ENCODE measurements around the gene TBP. TPM values are rescaled to one million over a fixed set of nuclear protein-coding genes. Genes with fewer than 3 reads are reported as not detected.

Gene TBP
- total and polyA plus RNA-seq, 2 of the 13 experiments (the other 11 are each of a cell fraction or from before 2014, with no cell fraction given) = 21.7 to 28.1 TPM

- TF ChIP-seq, protein P1, sequence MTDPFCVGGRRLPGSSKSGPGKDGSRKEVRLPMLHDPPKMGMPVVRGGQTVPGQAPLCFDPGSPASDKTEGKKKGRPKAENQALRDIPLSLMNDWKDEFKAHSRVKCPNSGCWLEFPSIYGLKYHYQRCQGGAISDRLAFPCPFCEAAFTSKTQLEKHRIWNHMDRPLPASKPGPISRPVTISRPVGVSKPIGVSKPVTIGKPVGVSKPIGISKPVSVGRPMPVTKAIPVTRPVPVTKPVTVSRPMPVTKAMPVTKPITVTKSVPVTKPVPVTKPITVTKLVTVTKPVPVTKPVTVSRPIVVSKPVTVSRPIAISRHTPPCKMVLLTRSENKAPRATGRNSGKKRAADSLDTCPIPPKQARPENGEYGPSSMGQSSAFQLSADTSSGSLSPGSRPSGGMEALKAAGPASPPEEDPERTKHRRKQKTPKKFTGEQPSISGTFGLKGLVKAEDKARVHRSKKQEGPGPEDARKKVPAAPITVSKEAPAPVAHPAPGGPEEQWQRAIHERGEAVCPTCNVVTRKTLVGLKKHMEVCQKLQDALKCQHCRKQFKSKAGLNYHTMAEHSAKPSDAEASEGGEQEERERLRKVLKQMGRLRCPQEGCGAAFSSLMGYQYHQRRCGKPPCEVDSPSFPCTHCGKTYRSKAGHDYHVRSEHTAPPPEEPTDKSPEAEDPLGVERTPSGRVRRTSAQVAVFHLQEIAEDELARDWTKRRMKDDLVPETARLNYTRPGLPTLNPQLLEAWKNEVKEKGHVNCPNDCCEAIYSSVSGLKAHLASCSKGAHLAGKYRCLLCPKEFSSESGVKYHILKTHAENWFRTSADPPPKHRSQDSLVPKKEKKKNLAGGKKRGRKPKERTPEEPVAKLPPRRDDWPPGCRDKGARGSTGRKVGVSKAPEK (CRISPR knock-in tag; IDR thresholded peaks at IDR 0.05; ENCODE audit: borderline replicate concordance) = no peak
- TF ChIP-seq ZNF136 (CRISPR knock-in tag; IDR thresholded peaks at IDR 0.05; ENCODE audit: low read depth) (peak; percentile 92; the same call in 1 of the 2 replicates), ZNF879 (CRISPR knock-in tag; IDR thresholded peaks at IDR 0.05) (0 out of 2 replicates have a peak, but pooled peaks have one; percentile 91), ZNF33B (CRISPR knock-in tag; IDR thresholded peaks at IDR 0.05) (no peak), ZNF160 (CRISPR knock-in tag; IDR thresholded peaks at IDR 0.05) (no peak), GATAD2A (CRISPR knock-in tag; IDR thresholded peaks at IDR 0.05) (no peak), ZFAT (CRISPR knock-in tag; conservative IDR thresholded peaks at IDR 0.05) (peak; percentile 69; the same call in 1 of the 2 replicates), ZNF691 (CRISPR knock-in tag; IDR thresholded peaks at IDR 0.05; ENCODE audit: borderline replicate concordance, low read depth) (peak; percentile 35; the same call in 1 of the 2 replicates), ZNF24 (IDR thresholded peaks at IDR 0.05) (no peak), ZNF547 (CRISPR knock-in tag; IDR thresholded peaks at IDR 0.05) (peak; percentile 89), ZNF33A (CRISPR knock-in tag; IDR thresholded peaks at IDR 0.05; ENCODE audit: borderline replicate concordance) (0 out of 2 replicates have a peak, but pooled peaks have one; percentile 13), ZNF781 (CRISPR knock-in tag; IDR thresholded peaks at IDR 0.05; ENCODE audit: borderline replicate concordance, not compliant biosample characterization) (peak; percentile 44), SOX13 (IDR thresholded peaks at IDR 0.05) (no peak), SOX13 (CRISPR knock-in tag; conservative IDR thresholded peaks at IDR 0.05 in 1 of 2, IDR thresholded peaks at IDR 0.05 in 1 of 2) (peak in 1 of 2 experiments; percentile 62; a peak in 1 of 4 replicates), JUN (CRISPR knock-in tag; IDR thresholded peaks at IDR 0.05) (no peak), NR2F2 (IDR thresholded peaks at IDR 0.05; ENCODE audit: borderline replicate concordance, low read depth) (peak; percentile 76; the same call in 1 of the 2 replicates)
- TF ChIP-seq, protein P2, sequence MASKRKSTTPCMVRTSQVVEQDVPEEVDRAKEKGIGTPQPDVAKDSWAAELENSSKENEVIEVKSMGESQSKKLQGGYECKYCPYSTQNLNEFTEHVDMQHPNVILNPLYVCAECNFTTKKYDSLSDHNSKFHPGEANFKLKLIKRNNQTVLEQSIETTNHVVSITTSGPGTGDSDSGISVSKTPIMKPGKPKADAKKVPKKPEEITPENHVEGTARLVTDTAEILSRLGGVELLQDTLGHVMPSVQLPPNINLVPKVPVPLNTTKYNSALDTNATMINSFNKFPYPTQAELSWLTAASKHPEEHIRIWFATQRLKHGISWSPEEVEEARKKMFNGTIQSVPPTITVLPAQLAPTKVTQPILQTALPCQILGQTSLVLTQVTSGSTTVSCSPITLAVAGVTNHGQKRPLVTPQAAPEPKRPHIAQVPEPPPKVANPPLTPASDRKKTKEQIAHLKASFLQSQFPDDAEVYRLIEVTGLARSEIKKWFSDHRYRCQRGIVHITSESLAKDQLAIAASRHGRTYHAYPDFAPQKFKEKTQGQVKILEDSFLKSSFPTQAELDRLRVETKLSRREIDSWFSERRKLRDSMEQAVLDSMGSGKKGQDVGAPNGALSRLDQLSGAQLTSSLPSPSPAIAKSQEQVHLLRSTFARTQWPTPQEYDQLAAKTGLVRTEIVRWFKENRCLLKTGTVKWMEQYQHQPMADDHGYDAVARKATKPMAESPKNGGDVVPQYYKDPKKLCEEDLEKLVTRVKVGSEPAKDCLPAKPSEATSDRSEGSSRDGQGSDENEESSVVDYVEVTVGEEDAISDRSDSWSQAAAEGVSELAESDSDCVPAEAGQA (IDR thresholded peaks at IDR 0.05; ENCODE audit: low read depth) = peak; percentile 99
- TF ChIP-seq, protein P2 (CRISPR knock-in tag; IDR thresholded peaks at IDR 0.05; ENCODE audit: borderline replicate concordance) = no peak
Measured at GRCh38 chr6:170554013-170554795, at the start of gene TBP (continued).

All from HepG2 (cell line).